ENCODE data around the gene RNU6-9. TPM values are rescaled to one million over a fixed set of nuclear protein-coding genes. Genes with fewer than 3 reads are reported as not detected.

RNU6-9 gene
- polyA plus RNA-seq, 1 experiment = not detected

DNA sequence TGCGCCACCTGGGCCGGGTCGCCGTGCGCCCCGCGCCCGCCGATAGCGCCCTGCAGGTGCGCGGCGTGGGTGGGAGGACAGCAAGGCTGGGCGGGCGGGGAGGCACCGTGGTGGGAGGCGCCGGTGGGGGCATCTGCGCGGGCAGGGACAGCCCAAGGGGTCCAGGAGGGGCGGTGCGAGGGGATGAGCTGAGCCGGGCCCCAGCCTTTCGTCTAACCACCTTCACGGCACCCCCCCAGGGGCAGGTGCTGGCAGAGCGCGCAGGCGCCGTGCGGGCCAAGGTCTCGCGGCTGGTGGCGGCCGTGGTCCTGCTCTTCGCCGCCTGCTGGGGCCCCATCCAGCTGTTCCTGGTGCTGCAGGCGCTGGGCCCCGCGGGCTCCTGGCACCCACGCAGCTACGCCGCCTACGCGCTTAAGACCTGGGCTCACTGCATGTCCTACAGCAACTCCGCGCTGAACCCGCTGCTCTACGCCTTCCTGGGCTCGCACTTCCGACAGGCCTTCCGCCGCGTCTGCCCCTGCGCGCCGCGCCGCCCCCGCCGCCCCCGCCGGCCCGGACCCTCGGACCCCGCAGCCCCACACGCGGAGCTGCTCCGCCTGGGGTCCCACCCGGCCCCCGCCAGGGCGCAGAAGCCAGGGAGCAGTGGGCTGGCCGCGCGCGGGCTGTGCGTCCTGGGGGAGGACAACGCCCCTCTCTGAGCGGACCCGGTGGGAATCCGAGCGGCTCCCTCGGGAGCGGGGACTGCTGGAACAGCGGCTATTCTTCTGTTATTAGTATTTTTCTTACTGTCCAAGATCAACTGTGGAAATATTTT, 27.0 kb downstream of the RNU6-9 start:
- DNase-seq (ENCODE audit: low read depth, low spot score) = no peak
- Histone ChIP-seq H3K27ac (ENCODE audit: low read depth, low read length) (no peak overlapping the region), H3K9me3 (ENCODE audit: control insufficient read depth, insufficient read depth, low read length) (no peaks in the 10 kb centered on the region; the same call in 1 of the 2 replicates), H3K27me3 (ENCODE audit: control insufficient read depth, insufficient read depth, low read length) (peaks cover 27% of the 10 kb centered on the region), H3K4me3 (ENCODE audit: low read depth, low read length) (no peak overlapping the region; the same call in 1 of the 2 replicates)
- POLR2A ChIA-PET = no interaction called here
- CTCF ChIA-PET = interaction anchor here (0.8 to 2.6 kb wide), 2 partner anchors 63 to 150 kb away, joined by 4 to 16 read pairs; partner anchors contain the start of gene WDR18
- TF ChIP-seq, protein P1, sequence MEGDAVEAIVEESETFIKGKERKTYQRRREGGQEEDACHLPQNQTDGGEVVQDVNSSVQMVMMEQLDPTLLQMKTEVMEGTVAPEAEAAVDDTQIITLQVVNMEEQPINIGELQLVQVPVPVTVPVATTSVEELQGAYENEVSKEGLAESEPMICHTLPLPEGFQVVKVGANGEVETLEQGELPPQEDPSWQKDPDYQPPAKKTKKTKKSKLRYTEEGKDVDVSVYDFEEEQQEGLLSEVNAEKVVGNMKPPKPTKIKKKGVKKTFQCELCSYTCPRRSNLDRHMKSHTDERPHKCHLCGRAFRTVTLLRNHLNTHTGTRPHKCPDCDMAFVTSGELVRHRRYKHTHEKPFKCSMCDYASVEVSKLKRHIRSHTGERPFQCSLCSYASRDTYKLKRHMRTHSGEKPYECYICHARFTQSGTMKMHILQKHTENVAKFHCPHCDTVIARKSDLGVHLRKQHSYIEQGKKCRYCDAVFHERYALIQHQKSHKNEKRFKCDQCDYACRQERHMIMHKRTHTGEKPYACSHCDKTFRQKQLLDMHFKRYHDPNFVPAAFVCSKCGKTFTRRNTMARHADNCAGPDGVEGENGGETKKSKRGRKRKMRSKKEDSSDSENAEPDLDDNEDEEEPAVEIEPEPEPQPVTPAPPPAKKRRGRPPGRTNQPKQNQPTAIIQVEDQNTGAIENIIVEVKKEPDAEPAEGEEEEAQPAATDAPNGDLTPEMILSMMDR (IDR thresholded peaks at IDR 0.05; ENCODE audit: low read depth, low read length) = no peak

DNA sequence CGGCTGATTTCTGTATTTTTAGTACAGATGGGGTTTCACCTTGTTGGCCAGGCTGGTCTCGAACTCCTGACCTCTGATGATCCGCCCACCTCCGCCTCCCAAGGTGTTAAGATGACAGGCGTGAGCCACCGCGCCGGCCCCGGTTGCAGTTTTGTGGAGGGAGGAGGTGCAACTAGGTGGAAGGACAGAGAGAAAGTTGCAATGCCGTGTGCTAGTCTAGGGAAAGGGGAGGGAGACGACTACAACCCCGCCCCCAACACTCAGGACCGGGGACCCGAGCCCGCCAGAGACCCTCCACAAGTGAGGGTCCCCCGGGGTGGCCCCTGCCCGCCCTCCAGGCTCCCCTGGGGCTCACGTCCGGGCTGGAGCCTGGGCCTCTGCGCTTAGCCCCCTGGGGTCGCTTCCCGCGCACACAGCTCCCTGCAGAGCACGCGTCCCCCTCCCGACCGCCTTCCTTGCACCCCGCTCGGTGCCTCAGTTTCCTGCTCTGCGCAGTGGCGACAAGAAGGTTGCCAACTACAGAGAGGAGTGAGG, 31.3 kb downstream of the RNU6-9 start:
- no peaks in the 10 kb centered on the region; the same call in 1 of the 2 replicates for H3K9me3 ChIP-seq (ENCODE audit: control insufficient read depth, insufficient read depth, low read length)
- H3K27ac ChIP-seq (ENCODE audit: low read depth, low read length) = peak overlapping the region; percentile 75
- DNase-seq (ENCODE audit: low read depth, low spot score) = no peak
- ChIA-PET CTCF (interaction anchor here (1.2 kb wide), 1 partner anchor 72 kb away, joined by 4 read pairs; no protein-coding TSS in a partner anchor), POLR2A (interaction anchor here (1.4 kb wide), 1 partner anchor 60 kb away, joined by 5 read pairs; the partner anchor contains the start of gene WDR18)
- H3K4me3 ChIP-seq (ENCODE audit: low read depth, low read length) = peak overlapping the region; percentile 83
- TF ChIP-seq, protein P1 (IDR thresholded peaks at IDR 0.05; ENCODE audit: low read depth, low read length) = no peak
- peaks cover 4% of the 10 kb centered on the region for H3K27me3 ChIP-seq (ENCODE audit: control insufficient read depth, insufficient read depth, low read length)

DNA sequence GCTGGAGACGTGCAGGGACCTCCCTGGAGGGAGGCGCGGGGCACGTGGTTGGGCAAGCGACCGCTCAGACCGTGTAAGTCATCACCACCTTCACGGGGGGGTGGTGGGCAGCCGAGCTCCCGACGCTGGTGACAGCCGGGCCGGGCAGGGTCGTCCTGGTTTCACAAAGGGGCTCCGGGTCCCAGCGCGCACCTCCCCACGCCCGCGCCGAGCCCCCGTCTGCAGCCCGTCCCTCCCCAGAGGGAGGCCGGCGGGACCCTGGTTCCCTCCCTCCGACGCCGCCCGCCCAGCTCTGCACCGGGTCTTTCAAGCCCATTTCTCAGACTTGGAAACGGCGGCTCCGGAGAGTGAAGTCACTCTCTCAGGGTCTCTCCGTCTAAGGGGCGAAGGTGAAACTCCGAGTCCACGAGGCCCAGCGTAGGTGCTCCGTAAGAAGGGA, 31.8 kb downstream of the RNU6-9 start:
- H3K27ac ChIP-seq (ENCODE audit: low read depth, low read length) = peak overlapping the region; percentile 75
- no peak for DNase-seq (ENCODE audit: low read depth, low spot score)
- H3K9me3 ChIP-seq (ENCODE audit: control insufficient read depth, insufficient read depth, low read length) = no peaks in the 10 kb centered on the region; the same call in 1 of the 2 replicates
- CTCF ChIA-PET = no interaction called here
- POLR2A ChIA-PET = interaction anchor here (1.4 kb wide), 1 partner anchor 59 kb away, joined by 5 read pairs; the partner anchor contains the start of gene WDR18
- peaks cover 2% of the 10 kb centered on the region for H3K27me3 ChIP-seq (ENCODE audit: control insufficient read depth, insufficient read depth, low read length)
- H3K4me3 ChIP-seq (ENCODE audit: low read depth, low read length) = peak overlapping the region; percentile 83
- TF ChIP-seq, protein P1 (IDR thresholded peaks at IDR 0.05; ENCODE audit: low read depth, low read length) = no peak

DNA sequence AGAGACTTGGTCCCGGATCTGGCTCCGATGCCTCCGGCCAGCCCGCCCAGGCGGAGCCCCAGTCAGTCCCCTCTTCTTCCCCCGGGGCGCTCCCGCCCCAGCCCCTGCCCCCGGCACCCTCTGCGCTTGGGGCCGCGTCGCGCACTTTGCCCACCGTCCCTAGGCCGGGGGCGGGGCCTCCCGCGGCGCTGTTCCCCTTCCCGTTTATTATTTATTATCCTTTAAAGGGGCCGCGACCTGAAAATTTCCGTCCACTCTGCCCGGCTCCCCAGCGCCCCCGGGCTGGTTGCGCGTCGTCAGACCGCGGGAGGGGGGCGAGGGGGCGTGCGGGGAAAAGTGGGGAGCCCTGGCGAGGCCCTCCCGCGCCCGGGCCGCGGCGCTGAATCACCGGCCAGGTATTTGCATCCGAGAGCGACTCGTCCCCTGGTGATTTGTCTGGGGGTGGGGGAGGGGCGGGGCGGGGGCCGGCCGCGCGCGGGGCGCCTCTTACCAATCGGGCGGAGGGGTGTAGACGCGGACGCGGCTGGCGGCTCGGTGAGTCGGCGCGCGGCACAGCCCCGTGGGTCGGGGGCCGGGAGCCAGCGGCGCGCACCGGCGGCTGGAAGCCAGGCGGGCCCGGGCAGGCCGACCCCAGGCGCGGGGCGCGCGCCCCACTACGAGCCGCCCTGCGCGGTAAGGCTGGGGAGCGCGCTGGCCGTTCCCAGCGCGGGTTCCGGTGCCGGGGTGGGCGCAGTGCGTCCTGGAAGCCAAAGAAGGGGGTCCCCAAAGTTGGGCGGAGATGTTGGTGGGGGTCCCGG, 32.4 kb downstream of the RNU6-9 start, which contains the start of gene ARID3A:
Gene ARID3A (plus strand): TSS at position 510 of the 797 bp plus-strand sequence. CDS start 3,494 bp downstream, outside the sequence.
- peak within 1 kb of the TSS; percentile 83 for H3K4me3 ChIP-seq (ENCODE audit: low read depth, low read length)
- H3K9me3 ChIP-seq (ENCODE audit: control insufficient read depth, insufficient read depth, low read length) = no peaks in the 10 kb centered on the region; the same call in 1 of the 2 replicates
- H3K27me3 ChIP-seq (ENCODE audit: control insufficient read depth, insufficient read depth, low read length) = no peaks in the 10 kb centered on the region
- TF ChIP-seq, protein P1 (IDR thresholded peaks at IDR 0.05; ENCODE audit: low read depth, low read length) = no peak
- CTCF ChIA-PET = no interaction called here
- H3K27ac ChIP-seq (ENCODE audit: low read depth, low read length) = peak within 1 kb of the TSS; percentile 75
- DNase-seq (ENCODE audit: low read depth, low spot score) = peak; percentile 48
- POLR2A ChIA-PET = interaction anchor here (1.4 kb wide), 1 partner anchor 59 kb away, joined by 5 read pairs; the partner anchor contains the start of gene WDR18

Measured in AG04450 (cell line).